Posterior cingulate gyrus (tissue), 11 donors: Measurements from ENCODE around the gene TRIP13.

Experiments
- DNase-seq, 10 donors: peaks; one replicate each; pipeline versions ENCODE4 v3.0.0 to v3.0.0-alpha.2; 2020 to 2021; ENCODE audit warnings: mixed read lengths in 3 of 10
- intact Hi-C: fragments of 100-400 bp; cut with DNase I; formaldehyde crosslinking; loops from one replicate; pipeline ENCODE4 v1.15.1; 2023

The TRIP13 gene

GRCh38 chr5:946720-947625 is 54.3 kb downstream of the TRIP13 start:
- DNase-seq = no peak
- intact Hi-C loops = no loop called here

DNA sequence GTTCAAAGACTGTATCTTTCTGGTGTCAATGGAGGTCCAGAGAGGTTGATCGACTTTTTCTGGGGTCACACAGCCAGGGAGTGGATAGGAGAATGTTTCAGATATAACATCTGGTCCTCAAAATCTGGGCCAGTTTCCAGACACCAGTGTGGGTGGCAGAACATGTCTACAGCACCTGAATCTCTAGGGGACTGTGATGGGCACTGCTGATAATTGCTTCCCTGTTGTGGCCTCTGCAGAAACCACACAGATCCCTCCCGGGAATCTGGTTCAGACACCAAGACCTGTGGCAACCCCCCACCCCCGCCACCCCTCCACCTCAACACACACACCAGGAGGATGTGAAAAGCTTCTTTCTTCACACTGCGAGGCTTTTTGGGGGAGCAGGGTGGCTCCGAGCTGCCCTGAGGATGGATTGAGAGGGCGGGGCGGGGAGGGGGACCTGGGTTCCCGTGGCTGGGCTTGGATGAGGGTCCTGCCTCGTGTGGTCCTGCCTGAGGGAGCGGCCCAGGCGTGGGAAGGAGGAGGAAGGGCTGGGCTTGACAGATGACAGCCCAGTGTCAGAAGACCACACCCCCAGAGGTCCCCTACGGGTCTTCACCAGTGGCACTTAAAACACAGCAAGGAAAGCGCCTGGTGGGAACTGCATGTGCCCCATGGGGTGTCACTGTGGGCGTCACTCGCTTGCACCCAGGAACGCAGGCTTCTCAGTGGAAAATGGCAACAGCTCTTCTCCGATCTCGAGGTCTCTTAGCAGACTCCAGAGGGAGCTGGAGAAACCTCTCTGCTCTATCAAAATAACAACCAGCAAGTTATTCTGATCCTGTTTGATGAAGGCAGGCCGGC is 55.2 kb downstream of the TRIP13 start:
- DNase-seq = no peak
- intact Hi-C loops = no loop called here

GRCh38 chr5:948472-949274 is 56.0 kb downstream of the TRIP13 start:
- DNase-seq = no peak
- intact Hi-C loops = no loop called here

- intact Hi-C loops = no loop called here
These were observed 56.5 kb downstream of the TRIP13 start for GRCh38 chr5:949275-949543.

GRCh38 chr5:949815-950560 is 57.3 kb downstream of the TRIP13 start:
- intact Hi-C loops = no loop called here
- DNase-seq = no peak

More at GRCh38 chr5:949275-949543, 56.5 kb downstream of the TRIP13 start:
- DNase-seq = no peak

DNA sequence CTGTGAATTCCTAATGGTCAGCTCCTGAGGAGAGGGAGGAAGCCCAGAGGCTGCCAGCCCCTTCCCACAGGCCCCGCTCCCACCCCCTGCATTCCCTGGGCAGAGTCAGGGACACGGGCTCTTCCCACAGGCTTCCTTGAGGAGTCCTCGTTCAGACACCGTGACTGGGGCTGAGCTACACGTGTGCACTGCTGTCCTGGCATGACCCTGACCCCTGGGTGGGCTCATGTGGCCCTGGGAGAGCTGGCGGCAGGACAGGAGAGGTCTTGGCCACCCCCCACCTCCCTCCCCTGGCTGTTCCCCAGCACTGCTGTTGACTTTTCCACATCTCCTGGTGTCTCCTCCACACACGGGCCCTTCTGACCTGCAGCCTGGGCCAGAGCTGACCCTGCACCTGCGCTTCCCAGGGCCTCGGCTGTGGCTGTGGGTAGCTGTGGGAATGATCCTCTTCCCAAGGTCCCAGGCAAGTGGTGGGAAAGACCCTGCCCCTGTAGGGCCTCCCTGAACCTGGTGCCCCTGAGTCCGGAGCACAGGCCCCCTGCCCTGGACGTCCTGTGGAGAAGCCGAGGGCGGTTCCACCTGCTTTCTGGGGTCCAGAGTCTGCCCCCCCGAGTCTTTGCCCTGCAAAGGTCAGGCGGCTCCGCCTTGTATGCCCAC is 59.4 kb downstream of the TRIP13 start:
- no peak for DNase-seq
- intact Hi-C loops = no loop called here

GRCh38 chr5:952597-953271 is 60.0 kb downstream of the TRIP13 start:
- DNase-seq = no peak
- intact Hi-C loops = no loop called here

DNA sequence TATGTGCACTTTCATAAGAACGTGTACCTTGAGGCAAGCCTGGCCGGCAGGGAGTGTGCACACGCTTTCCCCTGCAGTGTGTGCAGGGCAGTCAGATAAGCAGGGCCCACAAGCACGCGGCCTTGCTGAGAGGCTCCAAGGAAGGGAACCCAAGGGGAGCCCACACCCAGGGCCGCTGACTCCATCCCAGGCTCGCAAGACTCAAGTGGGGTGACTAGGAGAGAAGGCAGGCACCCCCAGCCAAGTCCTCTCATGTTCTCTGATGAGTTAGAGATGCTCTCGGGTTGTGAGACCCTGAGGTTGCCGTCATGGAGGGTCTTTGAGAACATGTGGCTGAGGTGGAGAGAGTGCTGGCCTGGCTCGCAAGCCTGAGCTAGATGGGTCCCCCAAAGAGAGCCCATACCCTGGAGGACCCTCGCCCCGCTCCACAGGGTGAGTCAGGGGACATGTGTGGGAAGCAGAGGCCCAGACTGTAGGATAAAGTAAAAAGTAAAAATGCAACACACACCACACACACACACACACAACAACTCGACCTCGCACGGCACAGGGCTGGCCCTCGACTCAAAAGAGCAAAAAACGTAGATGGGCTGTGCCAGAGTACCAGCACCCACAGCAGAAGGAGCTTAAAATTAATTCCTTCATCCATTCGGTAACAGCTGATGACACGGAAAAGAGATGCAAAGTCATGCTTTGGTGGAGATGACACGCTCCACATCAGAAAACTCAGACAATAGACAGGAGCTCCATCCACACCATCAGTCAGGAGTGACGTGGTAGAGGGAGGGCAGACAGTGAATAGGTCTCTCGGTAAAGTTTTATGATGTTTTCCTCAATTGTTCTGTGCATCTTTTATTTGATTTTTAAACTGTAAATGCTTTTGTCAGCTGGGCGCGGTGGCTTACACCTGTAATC is 61.1 kb downstream of the TRIP13 start:
- no peak for DNase-seq
- intact Hi-C loops = no loop called here

DNA sequence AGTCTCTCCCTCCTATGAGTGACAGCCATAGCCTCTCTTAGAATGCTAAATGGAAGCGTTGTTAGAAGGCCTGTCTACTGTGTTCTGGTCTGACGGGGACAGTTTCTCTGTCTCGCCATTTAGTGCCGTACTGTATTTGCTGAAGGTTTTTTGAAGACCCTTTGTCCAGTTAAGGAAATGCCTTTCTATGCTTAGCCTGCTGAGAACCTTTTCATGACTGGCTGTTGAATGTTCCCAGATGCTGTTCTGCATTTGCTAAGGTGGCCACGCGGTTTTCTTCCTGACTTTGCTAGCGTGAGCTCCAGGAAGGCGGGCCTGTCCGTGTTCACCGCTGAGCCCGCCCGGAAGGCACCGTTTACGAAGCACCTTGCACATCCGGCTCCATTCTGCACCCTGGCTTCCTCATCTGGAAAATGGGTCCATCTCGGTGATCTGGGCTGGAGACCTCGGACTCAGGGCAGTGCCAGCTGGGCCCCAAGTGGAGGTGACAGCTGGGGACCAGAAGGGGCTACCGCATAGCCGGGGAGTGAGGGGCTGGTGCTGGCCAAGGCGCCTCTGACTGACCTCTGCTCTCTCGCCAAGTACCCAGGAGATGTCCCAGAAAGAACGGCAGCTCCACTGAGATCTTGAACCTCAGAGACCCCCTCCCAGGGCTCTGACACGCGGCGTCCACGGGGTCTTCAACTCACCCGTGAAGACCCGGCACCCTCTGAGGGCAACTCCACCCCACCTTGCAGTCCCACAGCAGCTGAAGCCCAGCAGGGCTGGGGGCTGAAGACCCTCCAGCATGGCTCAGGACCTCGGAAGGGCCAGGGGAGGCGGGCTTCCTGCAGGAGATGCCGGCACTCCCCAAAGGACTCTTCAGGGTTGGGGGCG is 63.4 kb downstream of the TRIP13 start:
- intact Hi-C loops = no loop called here
- peak in 1 of 10 donors; percentile 74 for DNase-seq

DNA sequence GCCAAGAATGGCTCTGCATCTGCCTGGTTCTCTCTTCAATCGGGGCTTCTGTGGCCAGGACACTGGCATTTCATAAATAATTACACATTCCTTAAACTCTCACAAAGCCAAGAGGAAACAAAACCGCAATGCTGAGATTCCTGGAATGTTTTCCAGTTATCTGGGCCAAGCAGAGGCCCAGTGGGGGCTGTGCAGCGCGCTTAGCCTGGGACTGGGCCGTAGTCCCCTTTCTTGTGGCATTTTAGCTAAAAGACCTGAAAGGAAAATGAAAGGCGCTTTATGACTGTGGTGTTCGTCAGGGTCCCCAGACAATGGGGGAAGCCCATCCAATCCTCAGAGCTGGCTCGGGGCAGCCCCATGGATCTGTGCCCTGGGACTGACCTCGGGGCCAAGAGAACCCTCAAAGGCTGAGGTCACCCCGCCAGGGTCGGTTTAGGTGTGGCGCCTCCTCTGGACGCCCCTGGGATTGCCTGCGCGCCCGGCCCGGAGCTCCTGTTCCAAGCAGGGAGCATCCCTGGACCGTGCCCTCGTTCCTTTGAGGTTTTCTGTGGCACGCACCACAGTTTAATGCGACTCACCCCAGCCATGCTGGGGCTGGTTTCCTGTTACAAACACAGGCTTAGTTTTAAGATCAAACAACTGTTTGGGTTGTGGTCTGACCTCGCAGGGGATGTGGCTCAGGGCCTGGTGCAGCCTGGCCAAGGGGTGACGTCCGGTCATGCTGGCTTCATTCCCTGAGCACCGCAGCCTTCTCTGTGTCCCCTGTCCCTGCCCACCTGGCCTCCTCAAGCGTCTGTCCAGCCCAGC is 64.5 kb downstream of the TRIP13 start:
- DNase-seq = peak in 1 of 10 donors; percentile 71
- intact Hi-C loops = no loop called here

- intact Hi-C loops = no loop called here
- DNase-seq = peak in 1 of 10 donors; percentile 82
These were observed 65.2 kb downstream of the TRIP13 start for GRCh38 chr5:957748-958485.

DNA sequence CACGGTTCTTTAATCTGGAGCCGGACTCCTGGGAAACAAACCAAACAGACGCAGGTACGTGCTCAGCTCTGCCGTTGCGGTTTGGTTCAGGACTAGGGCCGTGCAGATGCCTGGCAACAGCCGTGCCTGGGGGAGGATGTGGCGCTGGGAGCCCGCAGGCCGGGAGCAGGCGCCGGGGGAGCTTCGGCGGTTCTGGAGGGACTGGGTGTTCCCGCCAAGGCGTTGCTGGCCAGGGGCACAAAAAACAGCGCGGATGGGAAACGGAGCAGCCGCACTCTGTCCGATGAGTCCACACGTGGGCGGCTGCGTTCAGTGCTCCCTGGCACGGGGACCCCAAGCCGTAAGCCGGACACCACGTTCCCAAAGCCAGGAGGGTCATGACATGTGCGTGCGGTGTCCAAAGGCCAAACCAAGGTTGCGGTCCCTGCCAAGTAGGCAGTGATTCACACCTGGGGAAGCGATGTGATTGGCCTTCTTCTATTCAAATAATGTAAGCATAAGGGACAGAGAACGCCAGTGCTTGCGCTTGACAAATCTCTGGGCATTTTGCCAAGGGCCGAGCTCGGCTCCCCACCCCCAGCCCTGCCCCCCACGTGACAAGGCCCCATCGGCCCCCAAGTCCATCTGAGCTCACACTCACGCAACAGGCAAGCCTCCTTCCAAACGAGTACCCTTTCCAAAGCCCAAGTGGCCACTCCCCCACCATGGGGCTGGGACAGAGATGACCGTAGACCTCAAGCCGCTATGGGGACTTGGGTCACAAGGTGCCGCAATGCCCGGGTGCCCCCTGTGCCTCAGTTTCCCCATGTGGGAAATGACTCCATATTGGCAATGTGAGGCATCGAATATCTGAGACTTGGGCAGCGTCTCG is 66.3 kb downstream of the TRIP13 start:
- intact Hi-C loops = no loop called here
- peak in 9 of 10 donors; percentile 21 to 93 (median 53) for DNase-seq

- DNase-seq = peak in 1 of 10 donors; percentile 75
These were observed 67.2 kb downstream of the TRIP13 start for GRCh38 chr5:959581-960531.

More at GRCh38 chr5:959581-960531, 67.2 kb downstream of the TRIP13 start:
- intact Hi-C loops = no loop called here
